ENCODE data around the gene STUB1.

DNA sequence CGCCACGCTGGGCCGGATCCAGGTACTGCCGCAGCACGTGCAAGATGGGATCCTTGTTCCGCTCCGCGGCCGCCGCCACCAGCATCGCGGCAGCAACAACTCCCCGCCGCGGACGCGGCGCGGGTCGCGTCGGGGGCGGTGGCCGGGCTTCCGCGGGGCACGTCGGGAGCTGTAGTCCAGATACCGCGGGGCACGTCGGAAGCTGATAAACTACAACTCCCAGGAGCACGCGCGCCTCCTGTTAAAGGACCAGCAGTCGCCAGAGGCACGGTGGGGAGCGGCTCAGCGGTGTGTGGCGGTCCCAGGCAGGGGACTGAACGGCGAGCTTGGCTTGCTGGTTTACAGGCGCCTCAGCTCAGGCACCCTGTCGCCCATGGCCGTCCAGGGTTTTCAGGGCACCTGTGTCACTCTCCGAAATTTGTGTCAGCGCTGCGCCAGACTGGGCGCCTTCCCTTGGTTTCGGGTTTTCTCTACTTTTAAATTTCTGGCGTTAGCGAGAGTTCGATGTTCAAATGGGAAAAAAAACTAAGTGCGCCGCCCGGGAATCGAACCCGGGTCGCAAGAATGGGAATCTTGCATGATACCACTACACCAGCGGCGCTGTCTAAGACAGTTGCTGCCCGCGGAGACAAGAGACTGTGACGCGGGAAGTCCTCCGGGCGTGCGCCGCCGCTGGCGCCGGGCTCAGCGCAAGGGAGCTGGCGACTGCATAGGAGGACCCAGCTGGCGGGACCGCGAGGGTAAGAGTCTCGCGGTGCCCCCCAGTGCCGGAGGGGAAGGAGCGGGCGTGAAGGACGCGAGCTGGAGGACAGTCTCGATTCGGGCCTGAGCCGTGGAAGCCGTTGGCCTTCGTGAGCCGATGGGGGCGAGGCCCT lies 43.8 kb upstream of the STUB1 start, which contains the start of gene METTL26:
- TF ChIP-seq TAF1 (IDR thresholded peaks at IDR 0.05; ENCODE audit: low read depth, low read length) (peak; percentile 64), POLR2AphosphoS5 (IDR thresholded peaks at IDR 0.05; ENCODE audit: low read depth, low read length) (0 out of 2 replicates have a peak, but pooled peaks have one; percentile 53), RFX5 (IDR thresholded peaks at IDR 0.05; ENCODE audit: borderline replicate concordance, low read depth, low read length) (no peak), TEAD4 (IDR thresholded peaks at IDR 0.05; ENCODE audit: low read depth, low read length) (peak; percentile 37; the same call in 1 of the 2 replicates)
- TF ChIP-seq, protein P1, sequence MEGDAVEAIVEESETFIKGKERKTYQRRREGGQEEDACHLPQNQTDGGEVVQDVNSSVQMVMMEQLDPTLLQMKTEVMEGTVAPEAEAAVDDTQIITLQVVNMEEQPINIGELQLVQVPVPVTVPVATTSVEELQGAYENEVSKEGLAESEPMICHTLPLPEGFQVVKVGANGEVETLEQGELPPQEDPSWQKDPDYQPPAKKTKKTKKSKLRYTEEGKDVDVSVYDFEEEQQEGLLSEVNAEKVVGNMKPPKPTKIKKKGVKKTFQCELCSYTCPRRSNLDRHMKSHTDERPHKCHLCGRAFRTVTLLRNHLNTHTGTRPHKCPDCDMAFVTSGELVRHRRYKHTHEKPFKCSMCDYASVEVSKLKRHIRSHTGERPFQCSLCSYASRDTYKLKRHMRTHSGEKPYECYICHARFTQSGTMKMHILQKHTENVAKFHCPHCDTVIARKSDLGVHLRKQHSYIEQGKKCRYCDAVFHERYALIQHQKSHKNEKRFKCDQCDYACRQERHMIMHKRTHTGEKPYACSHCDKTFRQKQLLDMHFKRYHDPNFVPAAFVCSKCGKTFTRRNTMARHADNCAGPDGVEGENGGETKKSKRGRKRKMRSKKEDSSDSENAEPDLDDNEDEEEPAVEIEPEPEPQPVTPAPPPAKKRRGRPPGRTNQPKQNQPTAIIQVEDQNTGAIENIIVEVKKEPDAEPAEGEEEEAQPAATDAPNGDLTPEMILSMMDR (IDR thresholded peaks at IDR 0.05; ENCODE audit: control extremely low read depth in 1 of 3, insufficient read depth in 1 of 3, low read depth in 1 of 3, low read length in 3 of 3), result no peak
